ENCODE data around the gene ATXN1. TPM values are rescaled to one million over a fixed set of nuclear protein-coding genes. Genes with fewer than 3 reads are reported as not detected.

ATXN1 gene
- polyA plus RNA-seq, 3 donors from 2014 or later, result 6.9 to 14.7 (median 8.0) TPM

- DNase-seq, result peak in 1 of 3 donors; percentile 16
- Mint-ChIP-seq H3K4me1 (peaks cover 61 to 74% of the 10 kb centered on the region in 2 donors), H3K27me3 (ENCODE audit: low read depth in 3 of 3) (peaks cover 7 to 29% (median 29%) of the 10 kb centered on the region in 3 donors)
These were observed 3.1 kb upstream of the ATXN1 start for GRCh38 chr6:16764188-16764950.

GRCh38 chr6:16762550-16763477 lies 1.6 kb upstream of the ATXN1 start:
- Mint-ChIP-seq H3K4me1 (peaks cover 60 to 74% of the 10 kb centered on the region in 2 donors), H3K27ac (peak overlapping the region; percentile 94 to 99 (median 98)), H3K36me3 (peaks cover 0 to 4% (median 0%) of the 10 kb centered on the region in 3 donors)

More at GRCh38 chr6:16764188-16764950, 3.1 kb upstream of the ATXN1 start:
- H3K4me3 Mint-ChIP-seq, result peak overlapping the region in 2 of 5 donors; percentile 33 to 91
- peaks cover 0 to 4% (median 0%) of the 10 kb centered on the region in 3 donors for H3K36me3 Mint-ChIP-seq
- peak overlapping the region; percentile 94 to 99 (median 98) for H3K27ac Mint-ChIP-seq
- no peaks in the 10 kb centered on the region for H3K9me3 Mint-ChIP-seq

GRCh38 chr6:16762268-16762549 lies 949 bp upstream of the ATXN1 start:
- peaks cover 0 to 4% (median 0%) of the 10 kb centered on the region in 3 donors for H3K36me3 Mint-ChIP-seq
- H3K9me3 Mint-ChIP-seq, result no peaks in the 10 kb centered on the region
- H3K4me3 Mint-ChIP-seq, result peak overlapping the region; percentile 91 to 99 (median 98)
- no peak for DNase-seq
- H3K27ac Mint-ChIP-seq, result peak overlapping the region; percentile 94 to 99 (median 98)
- peaks cover 7 to 33% (median 32%) of the 10 kb centered on the region in 3 donors for H3K27me3 Mint-ChIP-seq (ENCODE audit: low read depth in 3 of 3)
- peaks cover 58 to 73% of the 10 kb centered on the region in 2 donors for H3K4me1 Mint-ChIP-seq

More at GRCh38 chr6:16762550-16763477, 1.6 kb upstream of the ATXN1 start:
- Mint-ChIP-seq H3K9me3 (no peaks in the 10 kb centered on the region), H3K27me3 (ENCODE audit: low read depth in 3 of 3) (peaks cover 7 to 33% (median 32%) of the 10 kb centered on the region in 3 donors), H3K4me3 (peak overlapping the region; percentile 91 to 99 (median 98))
- peak; percentile 79 to 84 (median 82) for DNase-seq

GRCh38 chr6:16761471-16762267 lies 409 bp upstream of the ATXN1 start:
- peaks cover 7 to 33% (median 32%) of the 10 kb centered on the region in 3 donors for H3K27me3 Mint-ChIP-seq (ENCODE audit: low read depth in 3 of 3)
- H3K4me1 Mint-ChIP-seq, result peaks cover 56 to 75% of the 10 kb centered on the region in 2 donors
- peak overlapping the region; percentile 91 to 99 (median 98) for H3K4me3 Mint-ChIP-seq
- peaks cover 0 to 4% (median 0%) of the 10 kb centered on the region in 3 donors for H3K36me3 Mint-ChIP-seq
- H3K27ac Mint-ChIP-seq, result peak overlapping the region; percentile 94 to 99 (median 98)
- no peaks in the 10 kb centered on the region for H3K9me3 Mint-ChIP-seq
- DNase-seq, result peak; percentile 77 to 85 (median 80)

DNA sequence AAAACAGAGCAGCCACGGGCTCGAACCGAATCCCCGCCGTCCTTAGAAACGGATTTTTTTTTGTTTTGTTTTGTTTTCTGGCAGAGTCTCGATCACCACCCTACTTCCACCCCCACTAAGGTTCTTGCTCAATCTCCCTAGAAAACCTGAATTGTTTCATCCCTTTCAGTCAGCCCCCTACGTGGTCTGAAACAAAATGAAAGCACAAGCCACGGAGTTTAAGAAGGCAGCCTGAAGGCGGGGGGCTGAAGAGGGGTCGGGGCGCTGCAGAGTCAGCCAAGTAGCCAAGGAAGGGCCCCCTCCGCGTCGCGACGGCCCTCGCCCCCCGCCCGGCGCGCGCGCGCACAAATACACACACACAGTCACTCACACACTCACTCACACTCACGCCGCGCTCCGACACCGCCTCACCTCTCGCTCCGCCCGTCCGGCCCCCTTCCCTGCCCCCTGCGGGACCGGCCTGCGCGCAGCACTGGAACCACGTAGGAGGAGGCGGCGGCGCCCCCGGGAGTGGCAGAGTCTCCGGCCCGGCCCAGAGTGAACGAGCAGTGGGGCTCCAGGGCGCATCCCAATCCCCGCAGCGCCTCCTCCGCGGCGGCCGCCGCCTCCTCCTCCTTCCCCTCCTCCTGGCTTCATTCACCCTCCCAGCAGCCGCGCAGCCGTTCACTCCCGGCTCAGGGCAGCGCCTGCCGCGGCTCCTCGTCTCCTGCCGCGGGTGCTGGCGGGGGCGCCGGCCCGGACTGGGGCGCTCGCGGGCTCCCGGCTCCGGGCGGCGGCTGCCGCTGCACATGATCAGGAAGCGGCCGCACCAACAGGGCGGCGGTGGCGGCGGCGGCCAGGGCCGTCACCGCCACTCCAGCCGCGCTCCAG lies 1.4 kb downstream of the ATXN1 start:
- DNase-seq, result peak; percentile 72 to 78 (median 74)
- peaks cover 7 to 35% (median 30%) of the 10 kb centered on the region in 3 donors for H3K27me3 Mint-ChIP-seq (ENCODE audit: low read depth in 3 of 3)
- peak overlapping the region; percentile 94 to 98 (median 98) for H3K27ac Mint-ChIP-seq
- H3K36me3 Mint-ChIP-seq, result peaks cover 0 to 4% (median 0%) of the 10 kb centered on the region in 3 donors
- peak overlapping the region; percentile 89 to 97 (median 94) for H3K4me3 Mint-ChIP-seq
- H3K9me3 Mint-ChIP-seq, result no peaks in the 10 kb centered on the region
- H3K4me1 Mint-ChIP-seq, result peaks cover 43 to 62% of the 10 kb centered on the region in 2 donors

DNA sequence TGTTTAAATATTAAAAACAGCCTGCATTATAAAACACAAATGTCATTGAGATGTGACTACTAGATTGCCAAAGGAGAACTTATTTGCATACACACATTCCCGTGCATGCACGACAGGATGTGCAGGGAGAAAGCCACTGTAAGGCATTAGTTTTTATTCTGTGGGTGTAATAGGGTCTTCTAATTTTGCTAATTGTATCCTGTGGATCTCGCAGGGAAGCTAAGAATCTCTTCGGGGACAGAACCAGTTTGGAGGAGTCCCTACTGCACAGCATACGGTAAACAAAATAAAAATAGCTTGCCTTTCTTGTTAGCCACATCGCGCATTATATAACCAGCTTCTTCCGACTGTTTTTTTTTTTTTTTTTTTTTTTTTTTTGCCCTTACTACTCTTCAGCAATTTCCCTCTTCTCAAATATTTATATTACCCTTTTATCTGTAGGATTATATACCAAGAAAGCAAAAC lies 2.0 kb downstream of the ATXN1 start:
- no peak for DNase-seq
- Mint-ChIP-seq H3K27ac (peak overlapping the region; percentile 94 to 98 (median 98)), H3K27me3 (ENCODE audit: low read depth in 3 of 3) (peaks cover 7 to 35% (median 30%) of the 10 kb centered on the region in 3 donors), H3K36me3 (peaks cover 0 to 4% (median 0%) of the 10 kb centered on the region in 3 donors), H3K9me3 (no peaks in the 10 kb centered on the region), H3K4me1 (peaks cover 38 to 62% of the 10 kb centered on the region in 2 donors), H3K4me3 (peak overlapping the region; percentile 89 to 97 (median 94))

DNA sequence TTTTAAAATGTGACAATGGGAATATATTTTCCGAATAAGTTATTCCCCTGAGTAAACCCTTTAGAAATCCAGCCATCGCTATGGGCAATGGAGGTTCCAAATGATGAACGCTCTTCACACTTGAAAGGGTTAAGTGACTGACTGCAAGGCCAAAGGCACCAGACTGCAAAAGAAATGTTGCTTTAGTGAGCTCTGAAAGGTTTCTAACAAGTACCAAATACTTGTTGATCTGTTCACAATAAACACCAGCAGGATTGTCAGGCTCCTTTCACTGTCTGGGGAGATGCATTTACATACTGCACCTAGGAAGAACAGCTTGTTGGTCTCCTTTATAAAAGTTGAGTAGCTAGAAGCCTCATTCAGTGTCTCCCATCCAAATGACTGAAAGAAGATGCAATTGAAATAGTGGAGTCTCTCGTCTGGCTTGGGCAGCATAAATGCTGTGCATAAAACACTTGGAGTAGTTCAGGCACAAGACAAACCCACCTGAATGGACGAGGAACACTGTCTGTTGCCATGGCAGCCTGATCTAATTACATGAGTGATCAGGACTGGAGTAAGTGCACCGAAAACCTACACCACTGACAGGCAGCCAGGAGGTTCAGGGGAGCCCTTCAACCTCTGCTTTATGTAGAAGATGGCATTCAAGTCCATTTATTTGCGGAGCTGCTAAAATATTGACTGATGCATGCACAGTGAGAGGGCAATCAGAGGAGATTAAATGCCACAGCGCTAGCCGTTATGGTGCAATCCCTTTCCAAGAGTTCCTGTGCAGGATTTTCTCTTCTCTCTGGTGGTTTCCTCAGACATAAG lies 2.9 kb downstream of the ATXN1 start:
- H3K36me3 Mint-ChIP-seq, result peaks cover 0 to 4% (median 0%) of the 10 kb centered on the region in 3 donors
- H3K4me3 Mint-ChIP-seq, result peak overlapping the region; percentile 89 to 97 (median 94)
- no peaks in the 10 kb centered on the region for H3K9me3 Mint-ChIP-seq
- H3K4me1 Mint-ChIP-seq, result peaks cover 32 to 58% of the 10 kb centered on the region in 2 donors
- H3K27me3 Mint-ChIP-seq (ENCODE audit: low read depth in 3 of 3), result peaks cover 7 to 35% (median 30%) of the 10 kb centered on the region in 3 donors
- peak in 1 of 3 donors; percentile 15 for DNase-seq
- H3K27ac Mint-ChIP-seq, result peak overlapping the region; percentile 94 to 98 (median 98)

DNA sequence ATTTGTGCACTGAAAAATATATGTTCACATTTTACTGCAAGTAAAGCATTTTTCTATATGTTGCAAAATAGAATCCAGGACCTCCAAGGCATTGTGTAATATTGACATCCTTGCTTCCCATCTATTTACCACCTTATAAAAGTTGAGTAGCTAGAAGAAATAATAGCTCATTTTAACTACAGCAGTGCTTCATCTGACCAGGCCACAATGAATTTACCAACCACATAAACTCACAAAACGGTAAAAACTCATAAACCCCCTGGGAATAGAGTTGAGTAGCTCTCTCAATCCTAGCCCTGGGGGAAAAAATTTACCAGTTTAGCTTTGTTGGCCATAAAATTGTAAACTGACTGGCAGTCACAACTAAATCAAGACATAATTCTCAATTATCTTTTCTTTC lies 3.9 kb downstream of the ATXN1 start:
- Mint-ChIP-seq H3K36me3 (peaks cover 4 to 10% (median 7%) of the 10 kb centered on the region in 3 donors), H3K27ac (peak overlapping the region in 4 of 6 donors; percentile 33 to 98 (median 70)), H3K4me1 (peaks cover 22 to 57% of the 10 kb centered on the region in 2 donors), H3K4me3 (no peak overlapping the region), H3K9me3 (no peaks in the 10 kb centered on the region), H3K27me3 (ENCODE audit: low read depth in 3 of 3) (peaks cover 7 to 28% (median 24%) of the 10 kb centered on the region in 3 donors)
- no peak for DNase-seq

GRCh38 chr6:16756660-16757255 lies 4.5 kb downstream of the ATXN1 start:
- DNase-seq, result no peak
- no peak overlapping the region for H3K4me3 Mint-ChIP-seq
- peaks cover 4 to 11% (median 7%) of the 10 kb centered on the region in 3 donors for H3K36me3 Mint-ChIP-seq
- peak overlapping the region in 2 of 6 donors; percentile 51 to 58 for H3K27ac Mint-ChIP-seq
- H3K9me3 Mint-ChIP-seq, result no peaks in the 10 kb centered on the region
- peaks cover 7 to 23% (median 19%) of the 10 kb centered on the region in 3 donors for H3K27me3 Mint-ChIP-seq (ENCODE audit: low read depth in 3 of 3)
- peaks cover 22 to 55% of the 10 kb centered on the region in 2 donors for H3K4me1 Mint-ChIP-seq

DNA sequence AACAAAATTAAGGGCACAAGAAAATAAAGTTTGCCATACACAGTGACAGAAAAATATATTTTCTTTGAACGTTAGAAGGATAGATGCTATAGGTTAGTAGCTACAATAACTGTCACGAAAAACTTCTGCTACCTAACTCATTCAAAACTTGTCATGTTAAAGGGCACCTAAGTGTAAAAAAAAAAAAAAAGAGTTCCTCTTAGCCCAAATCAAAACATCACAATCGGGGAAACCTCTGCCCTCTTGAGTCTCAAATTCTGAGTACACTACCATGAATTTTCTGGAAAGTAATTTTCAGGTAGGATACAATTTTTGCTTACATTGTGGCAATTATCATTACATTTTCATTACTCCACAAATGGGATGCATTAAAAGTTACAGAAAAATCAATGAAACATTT lies 5.7 kb downstream of the ATXN1 start:
- Mint-ChIP-seq H3K4me3 (no peak overlapping the region), H3K36me3 (peaks cover 0 to 15% (median 13%) of the 10 kb centered on the region in 3 donors), H3K9me3 (no peaks in the 10 kb centered on the region), H3K27me3 (ENCODE audit: low read depth in 3 of 3) (peaks cover 4 to 14% (median 10%) of the 10 kb centered on the region in 3 donors), H3K27ac (peak overlapping the region in 1 of 6 donors; percentile 2), H3K4me1 (peaks cover 19 to 58% of the 10 kb centered on the region in 2 donors)
- DNase-seq, result no peak

DNA sequence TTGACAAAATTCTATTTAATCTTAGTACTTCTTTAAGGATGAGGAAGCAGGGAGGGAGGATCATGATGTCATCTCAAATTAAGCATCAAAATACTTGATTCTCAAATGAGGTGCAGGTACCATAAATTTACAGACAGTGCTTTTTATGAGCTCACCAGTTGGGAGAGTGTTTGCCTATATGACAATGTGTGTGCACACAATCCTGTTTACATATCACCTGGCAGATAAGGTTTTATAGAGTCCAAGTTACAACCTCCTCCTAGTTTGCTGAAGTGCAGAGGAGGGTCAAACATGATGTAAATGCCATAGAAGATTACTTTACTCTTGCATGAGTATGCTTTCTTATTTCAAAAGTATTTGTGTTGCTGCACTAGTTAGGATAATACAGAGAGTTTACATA lies 6.4 kb downstream of the ATXN1 start:
- no peak for DNase-seq
- H3K4me3 Mint-ChIP-seq, result no peak overlapping the region
- peaks cover 19 to 64% of the 10 kb centered on the region in 2 donors for H3K4me1 Mint-ChIP-seq
- H3K27me3 Mint-ChIP-seq (ENCODE audit: low read depth in 3 of 3), result peaks cover 3 to 11% (median 8%) of the 10 kb centered on the region in 3 donors
- H3K36me3 Mint-ChIP-seq, result peaks cover 2 to 20% (median 17%) of the 10 kb centered on the region in 3 donors
- H3K27ac Mint-ChIP-seq, result no peak overlapping the region
- H3K9me3 Mint-ChIP-seq, result no peaks in the 10 kb centered on the region
